ENCODE measurements around the gene ITPRIPL1.
A peak's percentile ranks its signal among the peaks of the same experiment; 100 is the strongest.
"Not testable (repeated sequence)": the region's sequence is repeated elsewhere in the genome, so short reads cannot be mapped to it uniquely, and the experiment has no call there.

Gene ITPRIPL1, protein sequence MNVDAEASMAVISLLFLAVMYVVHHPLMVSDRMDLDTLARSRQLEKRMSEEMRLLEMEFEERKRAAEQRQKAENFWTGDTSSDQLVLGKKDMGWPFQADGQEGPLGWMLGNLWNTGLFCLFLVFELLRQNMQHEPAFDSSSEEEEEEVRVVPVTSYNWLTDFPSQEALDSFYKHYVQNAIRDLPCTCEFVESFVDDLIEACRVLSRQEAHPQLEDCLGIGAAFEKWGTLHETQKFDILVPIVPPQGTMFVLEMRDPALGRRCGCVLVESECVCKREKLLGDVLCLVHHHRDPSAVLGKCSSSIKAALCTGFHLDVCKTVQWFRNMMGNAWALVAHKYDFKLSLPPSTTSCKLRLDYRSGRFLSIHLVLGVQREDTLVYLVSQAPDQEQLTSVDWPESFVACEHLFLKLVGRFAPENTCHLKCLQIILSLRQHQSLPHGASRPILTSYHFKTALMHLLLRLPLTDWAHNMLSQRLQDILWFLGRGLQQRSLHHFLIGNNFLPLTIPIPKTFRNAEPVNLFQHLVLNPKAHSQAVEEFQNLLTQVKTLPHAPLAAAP

DNA sequence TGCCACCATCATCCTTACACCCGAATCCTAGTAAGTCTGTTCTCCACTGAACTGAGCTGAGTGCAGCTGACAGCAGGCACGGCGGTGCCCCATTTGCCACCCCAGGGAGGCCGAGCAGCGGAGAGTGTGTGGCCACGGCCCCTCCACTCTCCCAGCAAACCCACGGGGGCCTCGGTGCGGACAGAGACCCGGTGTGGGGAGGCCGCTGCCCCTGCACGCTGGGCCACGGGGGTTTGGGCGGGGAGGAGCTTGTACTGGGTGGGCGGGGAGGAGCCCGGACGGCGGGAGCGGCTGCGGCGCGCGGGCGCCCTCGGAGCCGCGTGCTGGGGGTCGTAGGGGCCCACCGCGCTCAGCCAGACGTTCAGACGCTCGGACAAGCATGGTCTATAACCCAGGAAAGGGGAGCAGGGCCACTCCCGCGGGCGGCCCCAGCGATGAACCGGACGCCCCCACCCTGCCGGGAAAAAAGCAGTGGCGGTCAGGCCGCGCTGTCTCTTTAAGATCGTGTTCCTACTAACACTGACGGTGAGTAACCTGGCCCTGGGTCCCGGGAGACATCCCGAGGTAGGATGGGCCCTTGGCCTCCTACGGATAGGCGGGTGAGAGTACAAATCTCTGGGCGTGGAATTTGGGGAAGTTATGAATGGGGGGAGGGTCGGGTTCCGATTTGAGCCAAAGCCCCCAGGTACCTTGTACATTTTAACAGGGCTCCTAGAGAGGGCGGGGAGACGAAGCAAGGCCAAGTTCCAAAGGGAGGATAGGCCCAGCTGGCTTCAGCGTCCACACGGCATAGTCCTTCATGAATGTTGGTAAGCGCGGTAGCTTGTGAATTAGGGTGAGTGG lies at the start of gene ITPRIPL1:
ITPRIPL1 (plus strand) TSS at position 277 of the 843 bp plus-strand sequence; CDS start at position 800, 523 bp downstream.
- no peaks in the 10 kb centered on the region for H3K9me3 ChIP-seq (replicated peaks in 1 of 11)
- H4K20me1 ChIP-seq, result peaks cover 0 to 10% (median 0%) of the 10 kb centered on the region in 11 experiments; a peak in 6 of 22 replicates
- no peak for TF ChIP-seq Cebpa-rat (IDR thresholded peaks at IDR 0.05)
- H3K4me2 ChIP-seq, result peak within 1 kb of the TSS; percentile 76 to 94 (median 91)
- peaks cover 43 to 74% (median 64%) of the 10 kb centered on the region in 10 experiments for H3K4me1 ChIP-seq
- H3K36me3 ChIP-seq, result peaks cover 12 to 37% (median 33%) of the 10 kb centered on the region in 11 experiments; a peak in 21 of 22 replicates
- peak within 1 kb of the TSS; percentile 51 to 89 (median 84) for H3K27ac ChIP-seq
- H3K9ac ChIP-seq, result peak within 1 kb of the TSS; percentile 77 to 92 (median 87)
- peak within 1 kb of the TSS; percentile 67 to 86 (median 80) for H3K4me3 ChIP-seq
- no peaks in the 10 kb centered on the region for H3K27me3 ChIP-seq

DNA sequence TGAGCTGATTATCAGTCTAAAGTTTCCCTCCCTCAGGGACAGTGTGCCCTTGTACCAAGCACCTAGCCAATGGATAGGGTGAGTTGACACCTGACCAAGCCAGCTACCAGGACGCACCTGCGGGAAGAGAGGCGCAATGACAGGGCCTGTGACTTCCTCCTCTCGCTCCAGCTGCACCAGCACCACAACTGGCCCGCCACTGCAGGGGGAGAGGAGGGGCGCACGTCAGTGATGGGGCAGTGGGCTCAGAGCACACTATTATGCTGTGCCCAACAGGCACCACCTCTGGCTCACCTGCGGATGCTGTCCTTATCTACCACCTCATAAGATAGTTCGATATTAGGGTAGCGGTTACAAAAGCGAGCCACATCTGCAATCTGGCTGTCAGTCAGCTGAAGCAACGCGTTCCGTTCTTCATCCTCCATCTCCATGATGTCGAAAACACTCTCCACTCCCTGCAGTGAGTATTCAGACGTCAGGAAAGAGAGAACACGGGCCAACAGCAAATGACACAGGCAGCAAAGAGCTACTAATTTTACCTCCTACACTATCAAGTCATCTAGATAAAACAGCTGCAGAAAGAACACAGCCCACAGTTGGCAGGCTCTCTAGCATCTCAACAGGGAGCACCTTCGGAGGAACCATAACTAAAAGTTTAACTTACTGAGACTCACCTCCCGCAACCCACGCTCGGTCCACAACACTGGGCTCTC lies 48.2 kb upstream of the ITPRIPL1 start:
- no peaks in the 10 kb centered on the region for H3K9me3 ChIP-seq (replicated peaks in 1 of 11)
- no peak for TF ChIP-seq Cebpa-rat (IDR thresholded peaks at IDR 0.05)

DNA sequence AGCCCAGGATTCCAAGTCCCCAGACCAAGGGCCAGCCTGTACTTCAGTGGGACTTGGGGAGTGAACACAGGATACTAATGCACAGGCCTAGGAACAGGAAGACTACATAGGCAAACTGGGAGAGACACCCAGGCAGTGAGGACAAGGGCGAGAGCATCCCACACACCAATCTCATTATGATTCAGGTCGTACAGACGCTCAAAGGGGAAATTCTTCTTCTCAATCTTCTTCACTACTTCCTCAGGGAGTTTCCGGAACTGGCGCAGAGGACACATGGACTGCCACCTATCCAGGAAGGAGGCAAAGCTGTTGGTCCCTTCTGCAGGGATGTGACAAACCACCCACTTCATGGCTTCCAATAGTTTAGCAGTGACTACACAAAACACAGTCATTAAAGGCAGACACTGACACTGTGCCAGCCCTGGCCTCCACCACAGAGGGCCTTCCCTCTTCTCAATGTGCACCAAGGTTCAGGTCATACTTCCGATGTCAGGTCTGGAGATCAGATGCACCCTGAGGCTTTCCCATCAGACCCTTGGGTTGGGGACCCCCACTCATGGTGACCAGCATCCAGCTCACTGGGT lies 37.8 kb upstream of the ITPRIPL1 start:
- Histone ChIP-seq H3K9ac (no peak overlapping the region), H3K36me3 (peaks cover 100% of the 10 kb centered on the region in 11 experiments), H3K4me3 (no peak overlapping the region), H3K9me3 (replicated peaks in 1 of 11) (no peaks in the 10 kb centered on the region), H4K20me1 (peaks cover 0 to 87% (median 61%) of the 10 kb centered on the region in 11 experiments; a peak in 16 of 22 replicates), H3K27me3 (no peaks in the 10 kb centered on the region), H3K4me2 (no peak overlapping the region), H3K4me1 (no peaks in the 10 kb centered on the region), H3K27ac (no peak overlapping the region)
- TF ChIP-seq Cebpa-rat (IDR thresholded peaks at IDR 0.05), result no peak

More for the DNA sequence above, 48.2 kb upstream of the ITPRIPL1 start:
- Histone ChIP-seq H3K4me2 (no peak overlapping the region), H3K27me3 (no peaks in the 10 kb centered on the region), H3K36me3 (peaks cover 97 to 100% (median 100%) of the 10 kb centered on the region in 11 experiments), H3K4me3 (no peak overlapping the region), H4K20me1 (peaks cover 0 to 88% (median 77%) of the 10 kb centered on the region in 11 experiments; a peak in 17 of 22 replicates), H3K27ac (no peak overlapping the region), H3K4me1 (no peaks in the 10 kb centered on the region), H3K9ac (peak overlapping the region in 1 of 11 experiments; percentile 15; a peak in 1 of 22 replicates)

DNA sequence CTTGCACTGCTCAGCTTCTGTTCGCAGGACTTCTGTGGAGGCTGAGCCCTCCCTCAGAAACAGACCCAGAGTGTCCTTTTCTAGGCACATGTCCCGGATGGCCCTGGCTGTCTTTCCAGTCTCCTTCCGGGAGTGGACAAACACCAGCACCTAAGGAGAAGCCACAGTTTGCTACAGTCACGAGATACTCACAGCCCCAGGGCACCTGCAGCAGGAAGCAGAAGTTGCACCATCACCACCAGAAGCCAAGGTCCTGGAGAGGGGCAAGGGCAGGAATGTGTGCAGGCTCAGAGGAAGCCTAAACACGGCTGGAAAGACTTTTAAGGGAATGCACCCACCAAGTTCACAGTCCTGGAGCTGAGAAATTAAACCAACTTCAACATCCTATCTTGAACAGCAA lies 33.4 kb upstream of the ITPRIPL1 start:
- Histone ChIP-seq H3K27ac (no peak overlapping the region), H3K4me1 (no peaks in the 10 kb centered on the region), H4K20me1 (peaks cover 0 to 74% (median 51%) of the 10 kb centered on the region in 11 experiments; a peak in 17 of 22 replicates)

DNA sequence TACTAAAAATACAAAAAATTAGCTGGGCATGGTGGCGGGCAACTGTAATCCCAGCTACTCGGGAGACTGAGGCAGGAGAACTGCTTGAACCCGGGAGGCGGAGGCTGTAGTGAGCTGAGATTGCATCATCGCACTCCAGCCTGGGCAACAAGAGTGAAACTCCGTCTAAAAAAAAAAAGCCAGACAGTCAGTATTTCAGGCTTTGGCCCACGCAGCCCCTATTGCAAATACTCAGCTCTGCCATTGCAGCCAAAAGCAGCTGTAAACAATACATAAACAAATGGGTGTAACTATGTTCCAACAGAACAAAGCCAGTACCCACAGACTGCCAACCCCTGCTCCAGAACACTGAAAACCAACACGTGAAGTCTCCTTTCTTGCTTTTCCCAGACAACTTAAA lies 30.8 kb upstream of the ITPRIPL1 start:
- not testable (repeated sequence) for H3K27ac ChIP-seq; H3K27me3 ChIP-seq; H3K4me3 ChIP-seq; H3K4me1 ChIP-seq; H3K9me3 ChIP-seq (replicated peaks in 1 of 11); H3K4me2 ChIP-seq
- Histone ChIP-seq H3K9ac (peak overlapping the region in 1 of 11 experiments; percentile 3; a peak in 1 of 22 replicates), H4K20me1 (peaks cover 0 to 74% (median 53%) of the 10 kb centered on the region in 11 experiments; a peak in 18 of 22 replicates), H3K36me3 (peaks cover 100% of the 10 kb centered on the region in 11 experiments)
- peak in 3 of 11 experiments; percentile 21 to 71 (median 49); a peak in 3 of 22 replicates for TF ChIP-seq Cebpa-rat (IDR thresholded peaks at IDR 0.05)

More for the DNA sequence above, 33.4 kb upstream of the ITPRIPL1 start:
- no peak overlapping the region for H3K4me3 ChIP-seq
- H3K9ac ChIP-seq, result no peak overlapping the region; a peak in 1 of 22 replicates
- peaks cover 100% of the 10 kb centered on the region in 11 experiments for H3K36me3 ChIP-seq
- no peak for TF ChIP-seq Cebpa-rat (IDR thresholded peaks at IDR 0.05)
- H3K27me3 ChIP-seq, result no peaks in the 10 kb centered on the region
- no peaks in the 10 kb centered on the region for H3K9me3 ChIP-seq (replicated peaks in 1 of 11)
- H3K4me2 ChIP-seq, result no peak overlapping the region

GRCh38 chr2:96296925-96297324 lies 28.2 kb upstream of the ITPRIPL1 start:
- Histone ChIP-seq H3K4me1 (0 out of 20 replicates have a peak, but pooled peaks cover 0 to 6% (median 0%) of the 10 kb centered on the region in 10 experiments), H3K4me3 (no peak overlapping the region), H3K36me3 (peaks cover 100% of the 10 kb centered on the region in 11 experiments), H4K20me1 (peaks cover 9 to 88% (median 65%) of the 10 kb centered on the region in 11 experiments; a peak in 21 of 22 replicates), H3K9ac (no peak overlapping the region; a peak in 1 of 22 replicates), H3K27me3 (no peaks in the 10 kb centered on the region), H3K27ac (no peak overlapping the region), H3K9me3 (replicated peaks in 1 of 11) (no peaks in the 10 kb centered on the region), H3K4me2 (no peak overlapping the region)
- TF ChIP-seq Cebpa-rat (IDR thresholded peaks at IDR 0.05), result no peak

- Histone ChIP-seq H3K4me3 (no peak overlapping the region), H3K27ac (no peak overlapping the region)
Observed at GRCh38 chr2:96301865-96302264, 23.3 kb upstream of the ITPRIPL1 start.

More at GRCh38 chr2:96301865-96302264, 23.3 kb upstream of the ITPRIPL1 start:
- H3K4me2 ChIP-seq, result no peak overlapping the region; a peak in 1 of 22 replicates
- no peaks in the 10 kb centered on the region for H3K9me3 ChIP-seq (replicated peaks in 1 of 11)
- peaks cover 9 to 75% (median 56%) of the 10 kb centered on the region in 11 experiments; a peak in 21 of 22 replicates for H4K20me1 ChIP-seq
- peak overlapping the region in 9 of 11 experiments; percentile 2 to 45 (median 30); a peak in 8 of 22 replicates for H3K9ac ChIP-seq
- no peak for TF ChIP-seq Cebpa-rat (IDR thresholded peaks at IDR 0.05)
- H3K36me3 ChIP-seq, result peaks cover 71 to 85% (median 78%) of the 10 kb centered on the region in 11 experiments
- peaks cover 21 to 46% (median 36%) of the 10 kb centered on the region in 10 experiments for H3K4me1 ChIP-seq
- no peaks in the 10 kb centered on the region for H3K27me3 ChIP-seq
